Measurements from ENCODE around the gene RAD51B. TPM values are rescaled to one million over a fixed set of nuclear protein-coding genes. Genes with fewer than 3 reads are reported as not detected.

The RAD51B gene
- total and polyA plus RNA-seq, 2 of the 13 experiments (the other 11 are each of a cell fraction or from before 2014, with no cell fraction given), result 7.0 to 9.5 TPM

DNA sequence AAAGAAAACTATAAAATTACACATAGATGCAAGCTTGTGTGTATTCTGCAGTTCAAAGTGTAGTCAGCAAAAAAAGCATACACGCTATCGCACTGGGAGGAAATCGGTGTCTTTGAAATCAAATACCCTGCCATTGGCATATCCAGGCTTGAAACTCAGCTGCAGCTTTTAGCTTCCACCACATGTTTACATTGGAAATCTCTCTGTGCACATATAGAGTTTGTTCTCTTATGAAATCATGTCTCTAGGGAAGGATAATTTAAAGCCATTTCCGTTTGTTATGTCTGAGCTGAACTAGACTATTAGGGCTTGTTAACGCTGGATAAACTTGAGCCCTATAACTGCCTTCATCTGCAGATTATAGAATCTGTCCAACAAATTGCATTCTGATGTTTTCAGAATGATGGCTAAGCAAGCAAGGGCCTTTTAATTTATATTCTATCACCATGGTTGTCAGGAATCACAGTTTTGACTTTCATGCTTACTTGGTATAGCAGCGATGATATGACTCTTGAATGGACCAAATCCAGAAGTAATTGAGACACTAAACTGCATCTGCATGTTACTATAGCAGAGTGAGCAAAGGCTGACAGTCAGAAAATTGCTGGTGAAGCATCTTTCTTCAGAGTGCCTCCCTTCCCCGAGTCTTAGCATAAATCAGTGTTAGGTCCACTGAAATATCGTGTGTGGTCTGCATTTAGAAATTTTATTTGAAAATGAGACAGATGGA is 530.5 kb downstream of the RAD51B start (continued):
- TF ChIP-seq GFI1 (CRISPR knock-in tag; IDR thresholded peaks at IDR 0.05; ENCODE audit: borderline replicate concordance), result peak; percentile 100
- TF ChIP-seq ZNF335 (CRISPR knock-in tag; IDR thresholded peaks at IDR 0.05), result no peak
- TF ChIP-seq, protein P1, sequence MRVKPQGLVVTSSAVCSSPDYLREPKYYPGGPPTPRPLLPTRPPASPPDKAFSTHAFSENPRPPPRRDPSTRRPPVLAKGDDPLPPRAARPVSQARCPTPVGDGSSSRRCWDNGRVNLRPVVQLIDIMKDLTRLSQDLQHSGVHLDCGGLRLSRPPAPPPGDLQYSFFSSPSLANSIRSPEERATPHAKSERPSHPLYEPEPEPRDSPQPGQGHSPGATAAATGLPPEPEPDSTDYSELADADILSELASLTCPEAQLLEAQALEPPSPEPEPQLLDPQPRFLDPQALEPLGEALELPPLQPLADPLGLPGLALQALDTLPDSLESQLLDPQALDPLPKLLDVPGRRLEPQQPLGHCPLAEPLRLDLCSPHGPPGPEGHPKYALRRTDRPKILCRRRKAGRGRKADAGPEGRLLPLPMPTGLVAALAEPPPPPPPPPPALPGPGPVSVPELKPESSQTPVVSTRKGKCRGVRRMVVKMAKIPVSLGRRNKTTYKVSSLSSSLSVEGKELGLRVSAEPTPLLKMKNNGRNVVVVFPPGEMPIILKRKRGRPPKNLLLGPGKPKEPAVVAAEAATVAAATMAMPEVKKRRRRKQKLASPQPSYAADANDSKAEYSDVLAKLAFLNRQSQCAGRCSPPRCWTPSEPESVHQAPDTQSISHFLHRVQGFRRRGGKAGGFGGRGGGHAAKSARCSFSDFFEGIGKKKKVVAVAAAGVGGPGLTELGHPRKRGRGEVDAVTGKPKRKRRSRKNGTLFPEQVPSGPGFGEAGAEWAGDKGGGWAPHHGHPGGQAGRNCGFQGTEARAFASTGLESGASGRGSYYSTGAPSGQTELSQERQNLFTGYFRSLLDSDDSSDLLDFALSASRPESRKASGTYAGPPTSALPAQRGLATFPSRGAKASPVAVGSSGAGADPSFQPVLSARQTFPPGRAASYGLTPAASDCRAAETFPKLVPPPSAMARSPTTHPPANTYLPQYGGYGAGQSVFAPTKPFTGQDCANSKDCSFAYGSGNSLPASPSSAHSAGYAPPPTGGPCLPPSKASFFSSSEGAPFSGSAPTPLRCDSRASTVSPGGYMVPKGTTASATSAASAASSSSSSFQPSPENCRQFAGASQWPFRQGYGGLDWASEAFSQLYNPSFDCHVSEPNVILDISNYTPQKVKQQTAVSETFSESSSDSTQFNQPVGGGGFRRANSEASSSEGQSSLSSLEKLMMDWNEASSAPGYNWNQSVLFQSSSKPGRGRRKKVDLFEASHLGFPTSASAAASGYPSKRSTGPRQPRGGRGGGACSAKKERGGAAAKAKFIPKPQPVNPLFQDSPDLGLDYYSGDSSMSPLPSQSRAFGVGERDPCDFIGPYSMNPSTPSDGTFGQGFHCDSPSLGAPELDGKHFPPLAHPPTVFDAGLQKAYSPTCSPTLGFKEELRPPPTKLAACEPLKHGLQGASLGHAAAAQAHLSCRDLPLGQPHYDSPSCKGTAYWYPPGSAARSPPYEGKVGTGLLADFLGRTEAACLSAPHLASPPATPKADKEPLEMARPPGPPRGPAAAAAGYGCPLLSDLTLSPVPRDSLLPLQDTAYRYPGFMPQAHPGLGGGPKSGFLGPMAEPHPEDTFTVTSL (CRISPR knock-in tag; IDR thresholded peaks at IDR 0.05; ENCODE audit: borderline replicate concordance), result peak; percentile 99
- TF ChIP-seq ZKSCAN5 (CRISPR knock-in tag; IDR thresholded peaks at IDR 0.05), result no peak
- TF ChIP-seq NR2F6 (IDR thresholded peaks at IDR 0.05), result peak; percentile 87
- TF ChIP-seq NR2F6 (CRISPR knock-in tag; IDR thresholded peaks at IDR 0.05), result peak; percentile 86
- TF ChIP-seq, protein P2, sequence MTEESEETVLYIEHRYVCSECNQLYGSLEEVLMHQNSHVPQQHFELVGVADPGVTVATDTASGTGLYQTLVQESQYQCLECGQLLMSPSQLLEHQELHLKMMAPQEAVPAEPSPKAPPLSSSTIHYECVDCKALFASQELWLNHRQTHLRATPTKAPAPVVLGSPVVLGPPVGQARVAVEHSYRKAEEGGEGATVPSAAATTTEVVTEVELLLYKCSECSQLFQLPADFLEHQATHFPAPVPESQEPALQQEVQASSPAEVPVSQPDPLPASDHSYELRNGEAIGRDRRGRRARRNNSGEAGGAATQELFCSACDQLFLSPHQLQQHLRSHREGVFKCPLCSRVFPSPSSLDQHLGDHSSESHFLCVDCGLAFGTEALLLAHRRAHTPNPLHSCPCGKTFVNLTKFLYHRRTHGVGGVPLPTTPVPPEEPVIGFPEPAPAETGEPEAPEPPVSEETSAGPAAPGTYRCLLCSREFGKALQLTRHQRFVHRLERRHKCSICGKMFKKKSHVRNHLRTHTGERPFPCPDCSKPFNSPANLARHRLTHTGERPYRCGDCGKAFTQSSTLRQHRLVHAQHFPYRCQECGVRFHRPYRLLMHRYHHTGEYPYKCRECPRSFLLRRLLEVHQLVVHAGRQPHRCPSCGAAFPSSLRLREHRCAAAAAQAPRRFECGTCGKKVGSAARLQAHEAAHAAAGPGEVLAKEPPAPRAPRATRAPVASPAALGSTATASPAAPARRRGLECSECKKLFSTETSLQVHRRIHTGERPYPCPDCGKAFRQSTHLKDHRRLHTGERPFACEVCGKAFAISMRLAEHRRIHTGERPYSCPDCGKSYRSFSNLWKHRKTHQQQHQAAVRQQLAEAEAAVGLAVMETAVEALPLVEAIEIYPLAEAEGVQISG (CRISPR knock-in tag; IDR thresholded peaks at IDR 0.05), result peak; percentile 64
- TF ChIP-seq, protein P3, sequence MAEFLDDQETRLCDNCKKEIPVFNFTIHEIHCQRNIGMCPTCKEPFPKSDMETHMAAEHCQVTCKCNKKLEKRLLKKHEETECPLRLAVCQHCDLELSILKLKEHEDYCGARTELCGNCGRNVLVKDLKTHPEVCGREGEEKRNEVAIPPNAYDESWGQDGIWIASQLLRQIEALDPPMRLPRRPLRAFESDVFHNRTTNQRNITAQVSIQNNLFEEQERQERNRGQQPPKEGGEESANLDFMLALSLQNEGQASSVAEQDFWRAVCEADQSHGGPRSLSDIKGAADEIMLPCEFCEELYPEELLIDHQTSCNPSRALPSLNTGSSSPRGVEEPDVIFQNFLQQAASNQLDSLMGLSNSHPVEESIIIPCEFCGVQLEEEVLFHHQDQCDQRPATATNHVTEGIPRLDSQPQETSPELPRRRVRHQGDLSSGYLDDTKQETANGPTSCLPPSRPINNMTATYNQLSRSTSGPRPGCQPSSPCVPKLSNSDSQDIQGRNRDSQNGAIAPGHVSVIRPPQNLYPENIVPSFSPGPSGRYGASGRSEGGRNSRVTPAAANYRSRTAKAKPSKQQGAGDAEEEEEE (CRISPR knock-in tag; IDR thresholded peaks at IDR 0.05; ENCODE audit: borderline replicate concordance), result peak; percentile 41; the same call in 1 of the 2 replicates
- TF ChIP-seq, protein P4, sequence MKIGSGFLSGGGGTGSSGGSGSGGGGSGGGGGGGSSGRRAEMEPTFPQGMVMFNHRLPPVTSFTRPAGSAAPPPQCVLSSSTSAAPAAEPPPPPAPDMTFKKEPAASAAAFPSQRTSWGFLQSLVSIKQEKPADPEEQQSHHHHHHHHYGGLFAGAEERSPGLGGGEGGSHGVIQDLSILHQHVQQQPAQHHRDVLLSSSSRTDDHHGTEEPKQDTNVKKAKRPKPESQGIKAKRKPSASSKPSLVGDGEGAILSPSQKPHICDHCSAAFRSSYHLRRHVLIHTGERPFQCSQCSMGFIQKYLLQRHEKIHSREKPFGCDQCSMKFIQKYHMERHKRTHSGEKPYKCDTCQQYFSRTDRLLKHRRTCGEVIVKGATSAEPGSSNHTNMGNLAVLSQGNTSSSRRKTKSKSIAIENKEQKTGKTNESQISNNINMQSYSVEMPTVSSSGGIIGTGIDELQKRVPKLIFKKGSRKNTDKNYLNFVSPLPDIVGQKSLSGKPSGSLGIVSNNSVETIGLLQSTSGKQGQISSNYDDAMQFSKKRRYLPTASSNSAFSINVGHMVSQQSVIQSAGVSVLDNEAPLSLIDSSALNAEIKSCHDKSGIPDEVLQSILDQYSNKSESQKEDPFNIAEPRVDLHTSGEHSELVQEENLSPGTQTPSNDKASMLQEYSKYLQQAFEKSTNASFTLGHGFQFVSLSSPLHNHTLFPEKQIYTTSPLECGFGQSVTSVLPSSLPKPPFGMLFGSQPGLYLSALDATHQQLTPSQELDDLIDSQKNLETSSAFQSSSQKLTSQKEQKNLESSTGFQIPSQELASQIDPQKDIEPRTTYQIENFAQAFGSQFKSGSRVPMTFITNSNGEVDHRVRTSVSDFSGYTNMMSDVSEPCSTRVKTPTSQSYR (CRISPR knock-in tag; IDR thresholded peaks at IDR 0.05; ENCODE audit: borderline replicate concordance), result peak; percentile 50; the same call in 1 of the 2 replicates
- 0 out of 2 replicates have a peak, but pooled peaks have one; percentile 50 for TF ChIP-seq ZNF788 (CRISPR knock-in tag; IDR thresholded peaks at IDR 0.05; ENCODE audit: borderline replicate concordance)
- TF ChIP-seq, protein P5, sequence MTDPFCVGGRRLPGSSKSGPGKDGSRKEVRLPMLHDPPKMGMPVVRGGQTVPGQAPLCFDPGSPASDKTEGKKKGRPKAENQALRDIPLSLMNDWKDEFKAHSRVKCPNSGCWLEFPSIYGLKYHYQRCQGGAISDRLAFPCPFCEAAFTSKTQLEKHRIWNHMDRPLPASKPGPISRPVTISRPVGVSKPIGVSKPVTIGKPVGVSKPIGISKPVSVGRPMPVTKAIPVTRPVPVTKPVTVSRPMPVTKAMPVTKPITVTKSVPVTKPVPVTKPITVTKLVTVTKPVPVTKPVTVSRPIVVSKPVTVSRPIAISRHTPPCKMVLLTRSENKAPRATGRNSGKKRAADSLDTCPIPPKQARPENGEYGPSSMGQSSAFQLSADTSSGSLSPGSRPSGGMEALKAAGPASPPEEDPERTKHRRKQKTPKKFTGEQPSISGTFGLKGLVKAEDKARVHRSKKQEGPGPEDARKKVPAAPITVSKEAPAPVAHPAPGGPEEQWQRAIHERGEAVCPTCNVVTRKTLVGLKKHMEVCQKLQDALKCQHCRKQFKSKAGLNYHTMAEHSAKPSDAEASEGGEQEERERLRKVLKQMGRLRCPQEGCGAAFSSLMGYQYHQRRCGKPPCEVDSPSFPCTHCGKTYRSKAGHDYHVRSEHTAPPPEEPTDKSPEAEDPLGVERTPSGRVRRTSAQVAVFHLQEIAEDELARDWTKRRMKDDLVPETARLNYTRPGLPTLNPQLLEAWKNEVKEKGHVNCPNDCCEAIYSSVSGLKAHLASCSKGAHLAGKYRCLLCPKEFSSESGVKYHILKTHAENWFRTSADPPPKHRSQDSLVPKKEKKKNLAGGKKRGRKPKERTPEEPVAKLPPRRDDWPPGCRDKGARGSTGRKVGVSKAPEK (CRISPR knock-in tag; IDR thresholded peaks at IDR 0.05; ENCODE audit: borderline replicate concordance), result 0 out of 2 replicates have a peak, but pooled peaks have one; percentile 56

All from HepG2 (cell line).